Upper lobe of left lung (tissue), 6 donors: ENCODE measurements around the gene NCOR2. TPM values are rescaled to one million over a fixed set of nuclear protein-coding genes. Genes with fewer than 3 reads are reported as not detected.

Experiments used
- ATAC-seq, 2 donors: fragments of 200-7000 bp; cut with Tn5 transposase; one replicate each; pipeline ENCODE4 v1.9.1; 2022; ENCODE audit warnings: mild to moderate bottlenecking in 2 of 2, moderate library complexity in 2 of 2; ENCODE audit not compliant: low FRiP score in 2 of 2
- DNase-seq, 2 donors: peaks; one replicate each; pipeline ENCODE4 v3.0.0-alpha.2; 2019 to 2020
- H3K27ac ChIP-seq, 4 donors: fragments of 200-600 bp; sonication (generic); one replicate each; pipeline ENCODE4 v1.5.1; 2016 to 2019
- H3K27me3 ChIP-seq, 4 donors: fragments of 200-600 bp; sonication (generic); one replicate each; pipeline ENCODE4 v1.5.1; 2017 to 2019
- H3K36me3 ChIP-seq, 4 donors: fragments of 200-600 bp; sonication (generic); one replicate each; pipeline ENCODE4 v1.5.1; 2016 to 2019
- H3K4me1 ChIP-seq, 4 donors: fragments of 200-600 bp; sonication (generic); one replicate each; pipeline ENCODE4 v1.5.1; 2018 to 2019
- H3K4me3 ChIP-seq, 4 donors: fragments of 200-600 bp; sonication (generic); one replicate each; pipeline ENCODE4 v1.5.1; 2017 to 2019; ENCODE audit warnings: mild to moderate bottlenecking in 2 of 4, moderate library complexity in 1 of 4
- H3K9me3 ChIP-seq, 4 donors: fragments of 200-600 bp; sonication (generic); one replicate each; pipeline ENCODE4 v1.5.1; 2018 to 2019
- CTCF ChIP-seq, 6 experiments: fragments of 450-650 bp in 4 of 6; fragments of 200-600 bp in 2 of 6; sonication (generic) in 2 of 6; IDR thresholded peaks; one replicate each; pipeline ENCODE4 v1.5.1; 2016 to 2019; ENCODE audit warnings: antibody characterized with exemption in 6 of 6
- EP300 ChIP-seq, 4 donors: sonication (generic); formaldehyde crosslinking; IDR thresholded peaks; one replicate each; pipeline ENCODE4 v1.5.1; 2017; ENCODE audit warnings: antibody characterized with exemption in 4 of 4, control low read depth in 2 of 4
- POLR2A ChIP-seq, 4 donors: fragments of 450-650 bp; IDR thresholded peaks; one replicate each; pipeline ENCODE4 v1.5.1; 2016 to 2017; ENCODE audit warnings: antibody characterized with exemption in 4 of 4, mild to moderate bottlenecking in 2 of 4
- POLR2AphosphoS5 ChIP-seq, 2 donors: sonication (generic); formaldehyde crosslinking; IDR thresholded peaks; one replicate each; pipeline ENCODE4 v1.5.1; 2017; ENCODE audit warnings: antibody characterized with exemption in 2 of 2
- WGBS, 2 donors: methylation state at CpG; one replicate each; pipeline ENCODE4 v1.1.5; 2017 to 2018; 5-methylcytosine and 5-hydroxymethylcytosine counted together
- total RNA-seq, 6 donors: library from RNA; depleted of rRNA in 4 of 6; stranded (reverse); fragments of >200 nt in 4 of 6; gene quantifications; one replicate each; pipeline versions ENCODE4 v1.1.0 to v1.2.1, GENCODE V29; 2016 to 2021
- donor health status: DM: no; HTN: no; CAD: no; lungs with moderate emphysema.
- donor health status: DM: no; HTN: yes; CAD: no; lungs with severe emphysema.

The NCOR2 gene
- total RNA-seq, 6 donors from 2014 or later = 188 to 603 (median 373) TPM

GRCh38 chr12:124518051-124518932, 49.1 kb downstream of the NCOR2 start:
- Histone ChIP-seq H3K27me3 (no peaks in the 10 kb centered on the region), H3K9me3 (no peaks in the 10 kb centered on the region), H3K36me3 (peaks cover 0 to 5% (median 1%) of the 10 kb centered on the region in 4 donors), H3K4me3 (peak overlapping the region in 3 of 4 donors; percentile 29 to 54 (median 50)), H3K4me1 (peaks cover 58 to 83% (median 70%) of the 10 kb centered on the region in 4 donors), H3K27ac (peak overlapping the region; percentile 86 to 95 (median 90))
- peak; percentile 81 to 83 for ATAC-seq
- peak; percentile 30 to 66 for TF ChIP-seq POLR2AphosphoS5 (IDR thresholded peaks at IDR 0.05)
- TF ChIP-seq POLR2A (IDR thresholded peaks at IDR 0.05) = peak in 1 of 4 donors; percentile 57
- TF ChIP-seq CTCF (IDR thresholded peaks at IDR 0.05) = no peak
- peak in 2 of 4 donors; percentile 8 to 50 for TF ChIP-seq EP300 (IDR thresholded peaks at IDR 0.05)
- DNase-seq = peak; percentile 91 to 97
- WGBS, 2 donors = 13 to 18% methylated on average over 32 to 51 of the region's 51 CpGs
